K562 (cell line): ENCODE measurements around the gene MTF1. TPM values are rescaled to one million over a fixed set of nuclear protein-coding genes. Genes with fewer than 3 reads are reported as not detected.

ENCODE experiments used
- CAMTA2 ChIP-seq: fragments of 250-450 bp; sonication (Bioruptor Pico); conservative IDR thresholded peaks from 2 replicates; pipeline ENCODE4 v1.5.1; 2022
- CBFA2T2 ChIP-seq: fragments of 450-650 bp; conservative IDR thresholded peaks from 2 replicates; pipeline ENCODE4 v1.6.1; 2017; ENCODE audit warnings: mild to moderate bottlenecking
- CGGBP1 ChIP-seq: fragments of 250-450 bp; sonication (Bioruptor Pico); IDR thresholded peaks from 2 replicates; pipeline ENCODE4 v1.9.0; 2021; ENCODE audit warnings: mild to moderate bottlenecking
- FIP1L1 ChIP-seq: fragments of 200-400 bp; formaldehyde crosslinking; IDR thresholded peaks from 2 replicates; pipeline ENCODE4 v1.6.1; 2018; ENCODE audit warnings: mild to moderate bottlenecking, low read depth, low read length; ENCODE audit not compliant: poor library complexity, severe bottlenecking
- FOXM1 ChIP-seq, 2 experiments: fragments of 450-650 bp in 1 of 2; sonication (generic) in 1 of 2; formaldehyde crosslinking in 1 of 2; IDR thresholded peaks; 2 replicates each; pipeline versions ENCODE4 v1.6.1 to v1.9.0; 2017 to 2022; ENCODE audit warnings: low read depth in 2 of 2, mild to moderate bottlenecking in 2 of 2, missing genetic modification reagents in 1 of 2, moderate library complexity in 1 of 2
- GTF2A2 ChIP-seq: IDR thresholded peaks from 2 replicates; pipeline ENCODE4 v1.6.1; 2016; ENCODE audit warnings: mild to moderate bottlenecking, missing genetic modification characterization, missing compliant biosample characterization
- HMG20A ChIP-seq: fragments of 450-650 bp; formaldehyde crosslinking; conservative IDR thresholded peaks from 2 replicates; pipeline ENCODE4 v1.4.0; 2020; ENCODE audit warnings: mild to moderate bottlenecking, mixed read lengths
- JUN ChIP-seq, 2 experiments: sonication (generic) in 1 of 2; formaldehyde crosslinking in 1 of 2; IDR thresholded peaks; 2 replicates each; pipeline versions ENCODE4 v1.6.1 to v1.8.0; 2012 to 2022; ENCODE audit warnings: borderline replicate concordance in 2 of 2, mild to moderate bottlenecking in 2 of 2, improper control_type of control experiment in 1 of 2, low read depth in 1 of 2, low read length in 1 of 2, missing genetic modification reagents in 1 of 2
- NBN ChIP-seq: fragments of 450-650 bp; IDR thresholded peaks from 2 replicates; pipeline ENCODE4 v1.6.1; 2016; ENCODE audit warnings: low read depth, mild to moderate bottlenecking
- NFATC3 ChIP-seq: fragments of 450-650 bp; IDR thresholded peaks from 2 replicates; pipeline ENCODE4 v1.6.1; 2017; ENCODE audit warnings: mild to moderate bottlenecking
- NONO ChIP-seq, 2 experiments: fragments of 200-400 bp in 1 of 2; fragments of 450-650 bp in 1 of 2; formaldehyde crosslinking in 1 of 2; IDR thresholded peaks; 2 replicates each; pipeline ENCODE4 v1.6.1; 2017; ENCODE audit warnings: low read depth in 2 of 2, mild to moderate bottlenecking in 2 of 2, moderate library complexity in 2 of 2, low read length in 1 of 2
- POLR2AphosphoS2 ChIP-seq: IDR thresholded peaks from 2 replicates; pipeline ENCODE4 v1.6.1; 2012; ENCODE audit warnings: low read length, improper control_type of control experiment
- RBM22 ChIP-seq: fragments of 200-400 bp; formaldehyde crosslinking; IDR thresholded peaks from 2 replicates; pipeline ENCODE4 v1.6.1; 2018; ENCODE audit warnings: low read length, low read depth; ENCODE audit not compliant: poor library complexity, severe bottlenecking
- polyA plus RNA-seq, 8 experiments: library from polyadenylated mRNA; depleted of rRNA in 4 of 8; stranded (reverse) in 5 of 8; unstranded in 3 of 8; fragments of >200 nt; fragmentation: Nextera tagmentation in 2 of 8; fragmentation: Illumina TruSeq in 1 of 8; extraction: Ambion mirVana in 2 of 8; extraction: Trizol in 1 of 8; gene quantifications; 2 replicates each; pipeline versions ENCODE4 v1.2.1 to v1.2.3, GENCODE V29; 2011 to 2014; ENCODE audit warnings: inconsistent platforms in 1 of 8, missing spikeins in 1 of 8
- total RNA-seq, 7 experiments: library from RNA; depleted of rRNA in 6 of 7; stranded (reverse); fragments of >200 nt in 6 of 7; fragmentation: Illumina TruSeq in 2 of 7; extraction: Trizol in 2 of 7; gene quantifications; 2 replicates each; pipeline versions ENCODE4 v1.2.1 to v1.2.3, GENCODE V29; 2011 to 2021; ENCODE audit warnings: low replicate concordance in 1 of 7
- TF ChIP-seq, protein P1 (sequence below), 3 experiments: IDR thresholded peaks in 2 of 3; conservative IDR thresholded peaks in 1 of 3; 2 replicates each; pipeline ENCODE4 v1.5.1; 2011 to 2012; ENCODE audit warnings: low read length in 3 of 3, mild to moderate bottlenecking in 3 of 3, control low read depth in 2 of 3, improper control_type of control experiment in 1 of 3, inconsistent platforms in 1 of 3, low read depth in 1 of 3, mixed read lengths in 1 of 3, moderate library complexity in 1 of 3; ENCODE audit not compliant: insufficient read depth in 2 of 3
- TF ChIP-seq, protein P2 (sequence below), 2 experiments: fragments of 450-650 bp; formaldehyde crosslinking in 1 of 2; IDR thresholded peaks; 2 replicates each; pipeline versions ENCODE4 v1.4.0 to v1.6.1; 2014 to 2020; ENCODE audit warnings: mild to moderate bottlenecking in 2 of 2, borderline replicate concordance in 1 of 2, low read depth in 1 of 2
- TF ChIP-seq, protein P3 (sequence below): IDR thresholded peaks from 2 replicates; pipeline ENCODE4 v1.6.1; 2012; ENCODE audit warnings: low read depth, low read length, improper control_type of control experiment, borderline replicate concordance

Gene MTF1
- total and polyA plus RNA-seq, 9 of the 15 experiments (the other 6 are each of a cell fraction or from before 2014, with no cell fraction given), result 1.1 to 12.2 (median 4.3) TPM

DNA sequence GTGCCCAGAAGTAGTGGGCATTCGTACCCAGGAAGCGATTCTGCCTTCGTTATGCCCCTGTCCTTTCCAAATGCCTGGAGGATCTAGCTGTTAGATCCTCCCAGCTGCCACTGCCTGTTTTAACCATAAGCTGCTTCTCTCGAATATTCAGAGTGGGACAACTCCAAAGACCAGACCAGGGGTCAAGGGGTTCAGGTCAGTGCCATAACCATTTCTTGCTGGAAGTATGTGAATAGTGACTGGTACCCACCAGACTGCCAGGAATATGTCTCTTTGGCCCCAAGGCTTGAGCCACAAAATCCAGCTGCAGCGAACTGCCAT, 914 bp upstream of the MTF1 start (continued):
- TF ChIP-seq, protein P1, sequence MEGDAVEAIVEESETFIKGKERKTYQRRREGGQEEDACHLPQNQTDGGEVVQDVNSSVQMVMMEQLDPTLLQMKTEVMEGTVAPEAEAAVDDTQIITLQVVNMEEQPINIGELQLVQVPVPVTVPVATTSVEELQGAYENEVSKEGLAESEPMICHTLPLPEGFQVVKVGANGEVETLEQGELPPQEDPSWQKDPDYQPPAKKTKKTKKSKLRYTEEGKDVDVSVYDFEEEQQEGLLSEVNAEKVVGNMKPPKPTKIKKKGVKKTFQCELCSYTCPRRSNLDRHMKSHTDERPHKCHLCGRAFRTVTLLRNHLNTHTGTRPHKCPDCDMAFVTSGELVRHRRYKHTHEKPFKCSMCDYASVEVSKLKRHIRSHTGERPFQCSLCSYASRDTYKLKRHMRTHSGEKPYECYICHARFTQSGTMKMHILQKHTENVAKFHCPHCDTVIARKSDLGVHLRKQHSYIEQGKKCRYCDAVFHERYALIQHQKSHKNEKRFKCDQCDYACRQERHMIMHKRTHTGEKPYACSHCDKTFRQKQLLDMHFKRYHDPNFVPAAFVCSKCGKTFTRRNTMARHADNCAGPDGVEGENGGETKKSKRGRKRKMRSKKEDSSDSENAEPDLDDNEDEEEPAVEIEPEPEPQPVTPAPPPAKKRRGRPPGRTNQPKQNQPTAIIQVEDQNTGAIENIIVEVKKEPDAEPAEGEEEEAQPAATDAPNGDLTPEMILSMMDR (IDR thresholded peaks at IDR 0.05 in 2 of 3, conservative IDR thresholded peaks at IDR 0.05 in 1 of 3; ENCODE audit: insufficient read depth in 2 of 3, low read depth in 1 of 3, low read length in 3 of 3), result peak in 1 of 3 experiments; percentile 7; a peak in 1 of 6 replicates
- TF ChIP-seq FIP1L1 (no peak), NFATC3 (no peak), GTF2A2 (tag) (no peak), JUN (IDR thresholded peaks at IDR 0.05; ENCODE audit: borderline replicate concordance, low read depth, low read length) (no peak), JUN (CRISPR knock-in tag; IDR thresholded peaks at IDR 0.05; ENCODE audit: borderline replicate concordance) (0 out of 2 replicates have a peak, but pooled peaks have one; percentile 72), CAMTA2 (no peak), CGGBP1 (CRISPR knock-in tag) (no peak), HMG20A (CRISPR knock-in tag) (no peak), CBFA2T2 (no peak), FOXM1 (IDR thresholded peaks at IDR 0.05; ENCODE audit: low read depth) (no peak), FOXM1 (CRISPR knock-in tag; IDR thresholded peaks at IDR 0.05; ENCODE audit: low read depth) (no peak), POLR2AphosphoS2 (peak; percentile 16; the same call in 1 of the 2 replicates), RBM22 (no peak), NONO (IDR thresholded peaks at IDR 0.05; ENCODE audit: low read depth in 2 of 2, low read length in 1 of 2) (no peak), NBN (no peak)
- TF ChIP-seq, protein P2, sequence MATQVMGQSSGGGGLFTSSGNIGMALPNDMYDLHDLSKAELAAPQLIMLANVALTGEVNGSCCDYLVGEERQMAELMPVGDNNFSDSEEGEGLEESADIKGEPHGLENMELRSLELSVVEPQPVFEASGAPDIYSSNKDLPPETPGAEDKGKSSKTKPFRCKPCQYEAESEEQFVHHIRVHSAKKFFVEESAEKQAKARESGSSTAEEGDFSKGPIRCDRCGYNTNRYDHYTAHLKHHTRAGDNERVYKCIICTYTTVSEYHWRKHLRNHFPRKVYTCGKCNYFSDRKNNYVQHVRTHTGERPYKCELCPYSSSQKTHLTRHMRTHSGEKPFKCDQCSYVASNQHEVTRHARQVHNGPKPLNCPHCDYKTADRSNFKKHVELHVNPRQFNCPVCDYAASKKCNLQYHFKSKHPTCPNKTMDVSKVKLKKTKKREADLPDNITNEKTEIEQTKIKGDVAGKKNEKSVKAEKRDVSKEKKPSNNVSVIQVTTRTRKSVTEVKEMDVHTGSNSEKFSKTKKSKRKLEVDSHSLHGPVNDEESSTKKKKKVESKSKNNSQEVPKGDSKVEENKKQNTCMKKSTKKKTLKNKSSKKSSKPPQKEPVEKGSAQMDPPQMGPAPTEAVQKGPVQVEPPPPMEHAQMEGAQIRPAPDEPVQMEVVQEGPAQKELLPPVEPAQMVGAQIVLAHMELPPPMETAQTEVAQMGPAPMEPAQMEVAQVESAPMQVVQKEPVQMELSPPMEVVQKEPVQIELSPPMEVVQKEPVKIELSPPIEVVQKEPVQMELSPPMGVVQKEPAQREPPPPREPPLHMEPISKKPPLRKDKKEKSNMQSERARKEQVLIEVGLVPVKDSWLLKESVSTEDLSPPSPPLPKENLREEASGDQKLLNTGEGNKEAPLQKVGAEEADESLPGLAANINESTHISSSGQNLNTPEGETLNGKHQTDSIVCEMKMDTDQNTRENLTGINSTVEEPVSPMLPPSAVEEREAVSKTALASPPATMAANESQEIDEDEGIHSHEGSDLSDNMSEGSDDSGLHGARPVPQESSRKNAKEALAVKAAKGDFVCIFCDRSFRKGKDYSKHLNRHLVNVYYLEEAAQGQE (IDR thresholded peaks at IDR 0.05; ENCODE audit: borderline replicate concordance), result no peak
- TF ChIP-seq, protein P2 (CRISPR knock-in tag; IDR thresholded peaks at IDR 0.05; ENCODE audit: low read depth), result no peak
- TF ChIP-seq, protein P3, sequence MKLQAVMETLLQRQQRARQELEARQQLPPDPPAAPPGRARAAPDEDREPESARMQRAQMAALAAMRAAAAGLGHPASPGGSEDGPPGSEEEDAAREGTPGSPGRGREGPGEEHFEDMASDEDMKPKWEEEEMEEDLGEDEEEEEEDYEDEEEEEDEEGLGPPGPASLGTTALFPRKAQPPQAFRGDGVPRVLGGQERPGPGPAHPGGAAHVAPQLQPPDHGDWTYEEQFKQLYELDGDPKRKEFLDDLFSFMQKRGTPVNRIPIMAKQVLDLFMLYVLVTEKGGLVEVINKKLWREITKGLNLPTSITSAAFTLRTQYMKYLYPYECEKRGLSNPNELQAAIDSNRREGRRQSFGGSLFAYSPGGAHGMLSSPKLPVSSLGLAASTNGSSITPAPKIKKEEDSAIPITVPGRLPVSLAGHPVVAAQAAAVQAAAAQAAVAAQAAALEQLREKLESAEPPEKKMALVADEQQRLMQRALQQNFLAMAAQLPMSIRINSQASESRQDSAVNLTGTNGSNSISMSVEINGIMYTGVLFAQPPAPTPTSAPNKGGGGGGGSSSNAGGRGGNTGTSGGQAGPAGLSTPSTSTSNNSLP, result no peak
